CD4-positive, alpha-beta T cell treated with Interleukin-2 at 100 ng/mL for 4 hours (primary cell): Measurements from ENCODE around the gene DBR1.

Experiments
- DNase-seq: peaks from one replicate; pipeline ENCODE4 v3.0.0-alpha.2; 2020; ENCODE audit warnings: low spot score

Gene DBR1

DNA sequence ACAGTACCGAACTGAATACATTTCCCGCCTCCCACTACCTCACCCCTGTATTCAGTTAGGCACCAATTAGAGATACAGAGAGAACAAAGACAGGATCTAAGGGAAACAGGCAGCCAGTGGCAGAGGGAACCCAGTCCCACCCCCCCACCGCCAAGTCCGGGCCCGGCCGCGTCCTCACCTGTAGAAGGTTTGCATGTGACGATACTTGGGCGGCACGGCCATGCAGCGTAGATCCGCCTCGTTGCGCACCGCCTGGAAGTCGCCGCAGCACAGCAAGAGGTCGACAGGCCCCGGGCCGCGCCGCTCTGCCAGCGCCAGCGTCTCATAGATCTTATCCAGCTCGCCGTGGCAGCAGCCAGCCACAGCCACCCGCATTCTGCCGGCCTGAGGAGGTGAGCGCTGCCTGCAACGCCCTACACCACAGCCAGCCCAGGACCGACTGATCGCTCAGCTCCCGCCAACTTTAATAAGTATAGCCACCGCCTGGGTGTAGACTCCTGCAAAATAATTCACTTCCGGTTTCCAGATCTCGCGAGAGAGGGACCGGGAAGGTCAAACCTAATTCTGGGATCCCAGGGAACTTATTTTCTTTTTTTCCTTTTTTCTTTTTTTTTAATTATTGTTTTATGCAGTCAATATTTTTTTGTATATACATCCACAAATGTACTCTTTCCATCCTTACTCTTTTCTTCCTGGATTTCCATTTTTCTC is at the start of gene DBR1:
DBR1 (minus strand) TSS at position 501 of the 711 bp plus-strand sequence; CDS start at position 375, 126 bp downstream.
- DNase-seq, result peak; percentile 88

GRCh38 chr3:138222942-138223287 is 48.2 kb upstream of the DBR1 start:
- no peak for DNase-seq

- DNase-seq, result no peak
Observed at GRCh38 chr3:138222131-138222941, 47.6 kb upstream of the DBR1 start.

- DNase-seq, result no peak
Observed at GRCh38 chr3:138220788-138221187, 46.1 kb upstream of the DBR1 start.

- DNase-seq, result no peak
Observed at GRCh38 chr3:138220242-138220641, 45.5 kb upstream of the DBR1 start.

- DNase-seq, result no peak
Observed at GRCh38 chr3:138219255-138219654, 44.5 kb upstream of the DBR1 start.

DNA sequence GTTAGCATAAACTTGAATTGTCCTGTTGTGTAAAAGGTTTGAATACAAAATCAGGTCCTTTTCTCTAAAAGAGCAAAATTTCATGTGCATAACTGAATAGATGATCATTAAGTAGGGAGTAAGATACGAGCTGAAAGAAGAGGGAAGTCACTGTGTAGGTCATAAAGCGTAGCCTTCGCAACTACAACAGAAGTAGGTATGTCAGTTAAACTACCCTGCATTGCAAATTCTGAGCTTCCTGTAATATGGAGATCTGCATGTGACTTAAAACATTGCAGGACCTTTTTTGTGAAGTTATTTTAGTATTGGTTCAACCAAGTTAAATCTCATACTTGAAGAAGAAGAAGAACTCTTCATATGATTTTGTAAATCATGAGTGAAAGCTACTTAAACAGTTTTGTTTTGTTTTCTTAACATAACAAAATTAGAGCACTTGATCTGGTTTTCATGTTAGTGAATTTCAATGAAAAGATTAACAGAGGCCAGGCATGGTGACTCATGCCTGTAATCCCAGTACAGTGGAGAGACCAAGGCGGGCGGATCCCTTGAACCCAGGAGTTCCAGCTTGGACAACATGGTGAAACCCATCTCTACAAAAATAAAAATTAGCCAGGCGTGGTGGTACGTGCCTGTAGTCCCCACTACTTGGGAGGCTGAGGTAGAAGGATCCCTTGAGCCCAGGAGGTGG is 38.8 kb upstream of the DBR1 start:
- DNase-seq, result no peak

DNA sequence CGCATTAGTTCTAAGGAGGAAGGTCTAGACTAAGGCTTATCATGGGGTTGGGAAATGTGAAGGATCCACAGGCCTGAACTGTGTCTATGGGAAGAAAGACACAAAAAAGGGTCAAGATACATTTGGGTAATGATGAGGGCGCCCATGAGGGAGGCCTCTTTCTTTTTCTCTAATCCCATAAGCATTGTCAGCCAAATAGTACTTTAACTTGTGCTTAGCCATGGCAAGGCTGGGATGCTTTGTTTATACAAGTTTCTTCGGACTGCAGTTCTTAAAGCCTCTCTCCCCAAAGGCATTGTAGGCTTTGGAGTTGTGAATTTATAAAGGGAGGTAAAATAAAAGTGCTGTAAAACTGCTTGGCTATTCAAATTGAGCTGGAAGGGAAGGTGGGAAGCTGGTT is 35.8 kb upstream of the DBR1 start:
- DNase-seq, result no peak

GRCh38 chr3:138206196-138206595 is 31.5 kb upstream of the DBR1 start:
- DNase-seq, result no peak

DNA sequence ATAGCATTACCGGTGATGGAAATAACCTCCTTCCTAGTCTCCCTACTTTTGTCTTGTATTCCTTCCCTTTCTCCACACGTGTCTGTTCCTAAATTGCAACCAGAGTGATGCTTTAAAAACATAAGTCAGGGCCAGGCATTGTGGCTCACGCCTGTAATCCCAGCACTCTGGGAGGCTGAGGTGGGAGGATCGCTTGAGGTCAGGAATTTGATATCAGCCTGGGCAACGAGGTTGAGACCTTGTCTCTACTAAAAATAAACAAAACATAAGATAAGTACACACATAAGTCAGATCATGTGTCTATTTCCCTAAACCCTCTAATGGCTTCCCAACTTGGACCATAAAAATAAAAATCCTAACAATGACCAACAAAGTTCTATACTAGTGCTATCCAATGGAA is 30.8 kb upstream of the DBR1 start:
- no peak for DNase-seq

GRCh38 chr3:138203938-138204337 is 29.2 kb upstream of the DBR1 start:
- DNase-seq, result no peak

DNA sequence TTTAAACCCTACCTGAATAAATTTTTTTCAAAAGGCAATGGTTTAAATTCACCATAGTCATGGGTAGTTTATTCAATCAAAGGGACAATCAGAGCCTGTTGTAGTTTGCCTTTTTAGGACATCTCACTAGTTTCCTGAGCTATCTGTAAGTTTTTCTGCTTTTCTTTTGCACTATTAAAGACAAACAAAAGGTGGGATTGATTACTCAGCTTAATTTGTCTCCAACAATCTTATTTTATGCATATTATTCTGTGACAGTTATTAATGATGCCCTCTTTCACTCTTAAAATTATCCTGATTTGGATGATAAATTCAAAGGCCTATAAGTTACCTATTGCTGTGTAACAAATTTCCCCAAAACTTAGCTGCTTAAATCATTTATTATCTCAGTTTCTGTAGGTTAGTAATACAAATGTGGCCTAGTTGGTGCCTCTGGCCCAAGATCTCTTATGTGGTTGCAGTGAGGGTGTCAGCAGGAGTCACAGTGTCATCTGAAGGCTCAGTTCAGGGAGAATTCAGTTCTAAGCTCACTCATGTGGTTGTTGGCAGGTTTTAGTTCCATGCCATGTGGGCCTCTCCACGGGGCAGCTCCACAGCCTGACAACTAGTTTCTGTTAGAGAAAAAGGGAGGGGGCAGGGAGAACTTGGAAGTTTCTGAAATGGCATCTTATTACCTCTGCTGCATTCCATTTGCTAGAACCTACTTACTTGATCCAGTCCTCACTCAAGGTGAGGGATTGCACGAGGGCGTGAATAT is 28.4 kb upstream of the DBR1 start:
- DNase-seq, result no peak

GRCh38 chr3:138200424-138200823 is 25.7 kb upstream of the DBR1 start:
- DNase-seq, result no peak

DNA sequence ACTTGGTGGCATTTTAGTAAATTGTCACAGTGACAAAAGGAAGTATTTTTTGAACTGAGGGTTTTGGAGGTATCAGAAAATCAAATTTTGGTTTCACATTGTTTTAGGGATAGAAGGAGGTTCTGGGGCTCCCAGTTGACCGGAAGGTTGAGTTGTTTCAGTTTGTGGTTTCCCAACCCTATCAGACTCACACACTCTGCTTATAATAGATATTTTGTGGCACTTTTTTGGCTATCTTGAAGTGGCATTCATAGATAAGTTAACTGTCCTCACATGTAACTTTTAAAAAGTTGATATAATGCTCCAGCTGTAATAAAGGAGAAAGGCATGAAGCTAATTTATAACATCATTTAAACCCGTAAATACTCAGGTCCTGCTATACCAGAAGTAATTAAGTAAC is 25.1 kb upstream of the DBR1 start:
- DNase-seq, result no peak

- DNase-seq, result no peak
Observed at GRCh38 chr3:138197524-138197923, 22.8 kb upstream of the DBR1 start.

DNA sequence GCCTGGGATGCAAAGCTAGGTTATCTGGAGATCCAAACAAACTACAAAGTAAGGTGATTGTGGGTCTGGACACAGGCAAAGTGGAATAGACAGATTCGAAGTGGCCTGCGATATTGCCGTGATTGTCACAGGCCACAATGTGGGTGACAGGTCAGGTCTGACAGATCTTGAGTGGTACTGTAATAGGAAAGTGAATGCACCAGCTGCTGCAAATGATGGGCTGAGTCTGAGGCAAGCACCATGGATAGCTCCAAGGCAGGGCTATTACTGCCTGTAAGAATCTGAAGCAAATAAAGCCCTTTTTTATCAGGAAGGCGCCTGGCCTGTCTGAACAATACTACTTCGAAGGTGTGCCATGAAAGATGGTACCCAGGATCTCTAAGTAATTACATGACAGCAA is 22.3 kb upstream of the DBR1 start:
- no peak for DNase-seq

GRCh38 chr3:138196023-138196422 is 21.3 kb upstream of the DBR1 start:
- DNase-seq, result no peak

- no peak for DNase-seq
Observed at GRCh38 chr3:138195481-138195880, 20.8 kb upstream of the DBR1 start.

- DNase-seq, result no peak
Observed at GRCh38 chr3:138188013-138188730, 13.5 kb upstream of the DBR1 start.

DNA sequence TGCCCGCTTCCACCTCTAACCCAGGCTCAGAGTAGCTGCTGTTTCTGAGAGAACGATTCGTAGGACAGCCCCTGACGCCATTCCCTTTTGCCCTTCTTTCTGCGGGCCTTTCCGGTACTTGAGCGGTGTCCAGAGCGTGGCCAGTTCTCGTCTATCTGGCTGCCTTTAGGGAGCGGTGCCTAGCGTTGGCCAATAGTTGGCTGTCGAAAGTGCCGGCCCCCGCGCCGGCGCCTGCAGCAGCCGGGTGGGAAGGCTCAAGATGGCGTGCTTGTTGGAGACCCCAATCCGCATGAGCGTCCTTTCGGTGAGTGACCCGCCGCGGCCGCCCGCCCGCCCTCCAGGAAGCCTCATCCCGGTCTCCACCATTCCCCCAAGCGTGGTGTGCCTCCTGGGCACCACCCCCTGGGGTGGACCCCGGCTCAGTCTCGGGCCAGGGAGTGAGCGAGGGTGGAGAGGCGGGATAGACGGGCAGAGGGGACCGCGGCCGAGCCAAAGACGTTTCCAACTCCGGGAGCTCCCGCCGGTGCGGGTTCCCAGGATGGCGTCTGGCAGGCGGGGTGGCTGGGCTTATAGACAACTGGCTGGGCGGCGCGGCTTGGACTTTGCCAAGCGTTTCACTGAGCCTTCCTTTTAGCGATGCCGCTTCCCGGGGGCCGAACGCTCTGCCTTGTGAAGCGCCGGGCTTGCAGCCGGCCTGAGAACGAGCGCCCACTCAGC is 12.7 kb upstream of the DBR1 start, which contains the start of gene ARMC8:
ARMC8 (plus strand) TSS at position 6 of the 717 bp plus-strand sequence; CDS start at position 260, 254 bp downstream.
- peak; percentile 26 for DNase-seq

GRCh38 chr3:138186803-138187295 is 12.1 kb upstream of the DBR1 start:
- peak; percentile 93 for DNase-seq
